ENCODE measurements around the gene NLRC4. TPM values are rescaled to one million over a fixed set of nuclear protein-coding genes. Genes with fewer than 3 reads are reported as not detected.

NLRC4 gene
- total and polyA plus RNA-seq, 2 of the 8 experiments (the other 6 are each of a cell fraction or from before 2014, with no cell fraction given): not detected

- Histone ChIP-seq H3K4ac (replicated peaks; ENCODE audit: insufficient read length, low read depth, low read length) (no peak overlapping the region), H2BK15ac (ENCODE audit: low read length) (no peak overlapping the region), H3K79me2 (ENCODE audit: control insufficient read depth in 1 of 2, insufficient read depth in 2 of 2, low read length in 2 of 2) (peaks cover 0 to 10% of the 10 kb centered on the region in 2 experiments; a peak in 2 of 4 replicates), H3K36me3 (ENCODE audit: control insufficient read depth in 2 of 4, insufficient read depth in 4 of 4, low read length in 3 of 4) (no peaks in the 10 kb centered on the region), H2BK5ac (ENCODE audit: low read depth, low read length) (no peak overlapping the region), H2BK12ac (ENCODE audit: low read depth, low read length) (0 out of 2 replicates have a peak overlapping the region, but pooled peaks have one; percentile 50), H3K27ac (ENCODE audit: low read depth, low read length) (no peak overlapping the region), H3K23ac (ENCODE audit: insufficient read length) (no peak overlapping the region), H3K14ac (ENCODE audit: insufficient read length) (no peak overlapping the region), H3K4me2 (ENCODE audit: insufficient read depth in 1 of 2, low read depth in 2 of 2, low read length in 2 of 2) (no peak overlapping the region), H3K18ac (ENCODE audit: extremely low read depth, low read length) (no peak overlapping the region), H2AK5ac (ENCODE audit: low read depth, low read length) (no peak overlapping the region), H3K27me3 (replicated peaks in 1 of 4; ENCODE audit: control insufficient read depth in 3 of 4, extremely low read depth in 1 of 4, insufficient read depth in 3 of 4, low read length in 3 of 4) (no peaks in the 10 kb centered on the region), H3K4me3 (ENCODE audit: extremely low read depth in 1 of 4, insufficient read depth in 2 of 4, low read depth in 3 of 4, low read length in 4 of 4) (no peak overlapping the region), H3K9me3 (ENCODE audit: insufficient read depth in 2 of 2, low read depth in 1 of 2, low read length in 1 of 2) (no peaks in the 10 kb centered on the region), H2BK20ac (ENCODE audit: low read length) (no peak overlapping the region), H4K91ac (replicated peaks; ENCODE audit: insufficient read length, low read length) (no peak overlapping the region), H4K5ac (ENCODE audit: insufficient read length, low read depth, low read length) (no peak overlapping the region), H3K79me1 (ENCODE audit: low read depth, low read length) (no peaks in the 10 kb centered on the region), H3K23me2 (ENCODE audit: low read depth, low read length) (peaks cover 4% of the 10 kb centered on the region; the same call in 1 of the 2 replicates), H4K20me1 (replicated peaks in 1 of 2; ENCODE audit: control insufficient read depth in 1 of 2, insufficient read depth in 2 of 2, low read length in 2 of 2) (no peaks in the 10 kb centered on the region), H4K8ac (ENCODE audit: extremely low read depth, insufficient read depth, low read length) (no peak overlapping the region), H2AFZ (ENCODE audit: low read length) (no peak overlapping the region), H3K4me1 (replicated peaks in 1 of 4; ENCODE audit: control insufficient read depth in 3 of 4, insufficient read depth in 4 of 4, low read length in 3 of 4) (peaks cover 0 to 2% (median 0%) of the 10 kb centered on the region in 4 experiments; a peak in 2 of 7 replicates), H2BK120ac (replicated peaks; ENCODE audit: low read depth, low read length) (no peak overlapping the region), H3K9ac (replicated peaks in 1 of 4; ENCODE audit: extremely low read depth in 1 of 4, low read depth in 3 of 4, low read length in 3 of 4) (no peak overlapping the region), H3K56ac (replicated peaks; ENCODE audit: insufficient read length, low read depth, low read length) (no peak overlapping the region)
- DNase-seq (ENCODE audit: low read depth in 1 of 2, low spot score in 2 of 2): no peak
- WGBS, 2 experiments (ENCODE audit: extremely low coverage in 1 of 2, insufficient coverage in 1 of 2, insufficient read length in 1 of 2, insufficient replicate concordance in 2 of 2, low coverage in 1 of 2, low lambda C conversion rate in 2 of 2, missing lambda C conversion rate in 1 of 2): 89% methylated on average over 2 of the region's 2 CpGs; no CpG with 5 or more reads in 1 of the 2 experiments
- ChIA-PET POLR2A (ENCODE audit: partially characterized antibody) (no interaction called here), CTCF (ENCODE audit: partially characterized antibody) (no interaction called here)
- no peak for FAIRE-seq
- TF ChIP-seq CREB1 (IDR thresholded peaks at IDR 0.05): no peak
These were observed 9.6 kb upstream of the NLRC4 start for GRCh38 chr2:32274289-32274688.

All from H1 (cell line).